Measurements from ENCODE around the gene BCR. TPM values are rescaled to one million over a fixed set of nuclear protein-coding genes. Genes with fewer than 3 reads are reported as not detected.
A peak's percentile ranks its signal among the peaks of the same experiment; 100 is the strongest.

Gene BCR
- total and polyA plus RNA-seq, 12 donors: 10.9 to 33.4 (median 25.8) TPM

DNA sequence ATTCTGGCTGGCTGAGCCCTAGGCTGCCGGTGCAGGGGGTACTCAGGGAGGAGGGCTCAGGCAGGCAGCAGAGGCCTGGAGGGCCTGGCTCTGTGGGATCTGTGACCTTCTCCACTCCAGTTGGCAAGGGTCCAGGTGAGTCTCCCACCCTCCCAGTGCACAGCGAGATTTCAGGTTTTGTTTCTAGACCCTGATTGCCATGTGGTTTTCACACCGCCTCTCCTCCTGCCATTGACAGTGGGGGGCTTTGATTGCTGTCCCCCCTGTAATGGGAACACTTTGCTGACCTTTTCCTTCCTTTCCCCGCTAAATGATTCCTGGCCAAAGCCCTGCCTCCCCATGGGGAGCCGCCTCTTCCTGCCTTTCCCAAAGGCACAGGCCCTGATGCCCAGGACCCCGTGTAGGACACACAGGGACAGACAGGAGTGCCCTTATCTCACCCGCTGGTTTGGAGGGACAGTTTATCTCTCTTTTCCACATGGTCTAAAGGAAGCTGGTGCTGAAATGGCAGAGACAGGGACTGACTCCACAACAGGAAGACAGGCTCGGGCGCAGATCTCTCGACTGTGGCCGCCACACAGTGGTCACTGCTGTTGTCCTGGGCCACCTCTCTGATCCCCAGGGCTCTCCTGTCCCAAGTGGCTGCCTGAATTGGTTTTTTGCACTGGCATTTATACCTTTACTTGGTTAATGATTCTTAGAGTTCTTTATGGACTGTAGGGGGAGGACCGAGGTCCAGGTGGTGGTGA lies 43.4 kb downstream of the BCR start:
- Histone ChIP-seq H3K4me1 (peaks cover 43 to 93% (median 80%) of the 10 kb centered on the region in 9 donors), H3K4me3 (no peak overlapping the region), H3K36me3 (no peaks in the 10 kb centered on the region), H3K9me3 (peaks cover 0 to 13% (median 5%) of the 10 kb centered on the region in 11 donors), H3K27me3 (no peaks in the 10 kb centered on the region), H3K27ac (peak overlapping the region in 9 of 10 donors; percentile 54 to 81 (median 77))
- 45 to 49% methylated on average over 12 of the region's 12 CpGs for WGBS, 2 donors
- ATAC-seq: peak in 7 of 8 donors; percentile 25 to 73 (median 51)
- TF ChIP-seq, protein P1, sequence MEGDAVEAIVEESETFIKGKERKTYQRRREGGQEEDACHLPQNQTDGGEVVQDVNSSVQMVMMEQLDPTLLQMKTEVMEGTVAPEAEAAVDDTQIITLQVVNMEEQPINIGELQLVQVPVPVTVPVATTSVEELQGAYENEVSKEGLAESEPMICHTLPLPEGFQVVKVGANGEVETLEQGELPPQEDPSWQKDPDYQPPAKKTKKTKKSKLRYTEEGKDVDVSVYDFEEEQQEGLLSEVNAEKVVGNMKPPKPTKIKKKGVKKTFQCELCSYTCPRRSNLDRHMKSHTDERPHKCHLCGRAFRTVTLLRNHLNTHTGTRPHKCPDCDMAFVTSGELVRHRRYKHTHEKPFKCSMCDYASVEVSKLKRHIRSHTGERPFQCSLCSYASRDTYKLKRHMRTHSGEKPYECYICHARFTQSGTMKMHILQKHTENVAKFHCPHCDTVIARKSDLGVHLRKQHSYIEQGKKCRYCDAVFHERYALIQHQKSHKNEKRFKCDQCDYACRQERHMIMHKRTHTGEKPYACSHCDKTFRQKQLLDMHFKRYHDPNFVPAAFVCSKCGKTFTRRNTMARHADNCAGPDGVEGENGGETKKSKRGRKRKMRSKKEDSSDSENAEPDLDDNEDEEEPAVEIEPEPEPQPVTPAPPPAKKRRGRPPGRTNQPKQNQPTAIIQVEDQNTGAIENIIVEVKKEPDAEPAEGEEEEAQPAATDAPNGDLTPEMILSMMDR (IDR thresholded peaks at IDR 0.05): no peak
- no peak for DNase-seq
- intact Hi-C loops (cut with DNase I): loop anchor here in 3 of 10 donors (5.0 to 10.0 kb wide), 3 partner anchors 39 to 51 kb away; partner anchors contain the start of gene BCR (in 1 of the 3)

DNA sequence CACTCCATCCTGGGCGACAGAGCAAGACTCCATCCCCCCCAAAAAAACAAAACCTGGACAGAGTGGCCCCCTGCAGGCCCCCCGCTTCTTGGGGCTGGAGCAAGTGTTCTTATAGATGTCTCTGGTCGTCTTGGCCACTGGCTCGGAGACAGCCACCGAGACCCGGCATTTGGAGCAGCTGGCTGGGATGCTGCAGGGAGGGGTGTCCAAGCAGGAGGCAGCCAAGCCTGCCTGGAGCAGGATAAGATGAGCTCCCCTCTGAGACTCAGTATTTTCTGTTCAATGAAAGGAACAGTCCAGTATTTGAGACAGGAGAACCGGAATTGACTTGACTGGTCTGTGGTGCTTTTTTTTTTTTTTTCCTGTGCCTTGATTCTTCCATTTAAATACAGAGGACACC lies 44.5 kb downstream of the BCR start:
- Histone ChIP-seq H3K4me3 (no peak overlapping the region), H3K4me1 (peaks cover 32 to 82% (median 69%) of the 10 kb centered on the region in 9 donors), H3K36me3 (no peaks in the 10 kb centered on the region), H3K27ac (peak overlapping the region in 9 of 10 donors; percentile 54 to 81 (median 77)), H3K27me3 (no peaks in the 10 kb centered on the region), H3K9me3 (peaks cover 0 to 24% (median 10%) of the 10 kb centered on the region in 11 donors)
- WGBS, 2 donors: 83 to 87% methylated on average over 7 of the region's 7 CpGs
- ATAC-seq (no peak), DNase-seq (no peak)
- TF ChIP-seq, protein P1 (IDR thresholded peaks at IDR 0.05): no peak
- intact Hi-C loops (cut with DNase I): loop anchor here in 4 of 10 donors (5.0 to 10.0 kb wide), 3 partner anchors 37 to 50 kb away; partner anchors contain the start of gene BCR (in 3 of the 4)

DNA sequence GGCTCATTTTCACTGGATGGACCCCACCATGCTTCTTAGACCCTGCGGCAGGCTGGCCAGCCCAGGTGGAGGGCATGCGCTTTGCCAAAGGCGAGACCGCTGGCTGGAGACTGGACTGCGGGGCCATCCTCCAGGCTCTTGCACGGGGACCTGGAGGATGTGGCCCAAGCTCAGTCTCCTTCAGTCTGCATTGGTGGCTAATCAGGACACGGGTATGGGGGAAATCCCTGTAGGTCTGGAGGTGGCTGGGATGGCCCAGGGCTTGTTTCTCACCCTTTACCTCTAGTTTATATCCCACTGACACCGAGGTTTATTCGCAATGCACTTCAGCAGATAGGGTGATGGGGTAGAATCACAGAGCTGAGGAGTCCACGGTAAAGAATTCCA lies 45.0 kb downstream of the BCR start:
- intact Hi-C loops (cut with DNase I): loop anchor here in 2 of 10 donors (5.0 to 10.0 kb wide), 2 partner anchors 43 to 49 kb away; partner anchors contain the start of gene BCR (in 2 of the 2)
- TF ChIP-seq, protein P1 (IDR thresholded peaks at IDR 0.05): no peak
- DNase-seq: no peak

GRCh38 chr22:23225724-23226496 lies 45.6 kb downstream of the BCR start:
- Histone ChIP-seq H3K36me3 (no peaks in the 10 kb centered on the region), H3K27me3 (no peaks in the 10 kb centered on the region), H3K27ac (peak overlapping the region; percentile 54 to 81 (median 77)), H3K4me3 (no peak overlapping the region), H3K9me3 (peaks cover 0 to 25% (median 10%) of the 10 kb centered on the region in 11 donors), H3K4me1 (peaks cover 23 to 71% (median 59%) of the 10 kb centered on the region in 9 donors)
- ATAC-seq (peak in 7 of 8 donors; percentile 36 to 83 (median 78)), DNase-seq (peak; percentile 49 to 56)
- 44 to 51% methylated on average over 8 of the region's 8 CpGs for WGBS, 2 donors
- intact Hi-C loops (cut with DNase I): loop anchor here in 2 of 10 donors (5.0 to 10.0 kb wide), 2 partner anchors 44 to 49 kb away; partner anchors contain the start of gene BCR (in 2 of the 2)
- TF ChIP-seq, protein P1 (IDR thresholded peaks at IDR 0.05): no peak

More for the DNA sequence above, 45.0 kb downstream of the BCR start:
- 77 to 83% methylated on average over 10 of the region's 10 CpGs for whole genome bisulfite sequencing, 2 donors
- peak overlapping the region; percentile 54 to 81 (median 77) for H3K27ac ChIP-seq
- peaks cover 0 to 25% (median 10%) of the 10 kb centered on the region in 11 donors for H3K9me3 ChIP-seq
- H3K4me1 ChIP-seq: peaks cover 28 to 77% (median 64%) of the 10 kb centered on the region in 9 donors
- H3K4me3 ChIP-seq: no peak overlapping the region
- ATAC-seq: peak in 1 of 8 donors; percentile 10
- no peaks in the 10 kb centered on the region for H3K36me3 ChIP-seq
- no peaks in the 10 kb centered on the region for H3K27me3 ChIP-seq
